GM12878 (cell line): ENCODE data around the gene SFT2D1.

ENCODE experiments used
- EGR1 ChIP-seq, 2 experiments: IDR thresholded peaks; 1 replicate in 1 of 2; 2 replicates in 1 of 2; pipeline ENCODE4 v1.6.1; 2011 to 2012; ENCODE audit warnings: low read depth in 2 of 2, low read length in 2 of 2, borderline replicate concordance in 1 of 2, mild to moderate bottlenecking in 1 of 2, moderate library complexity in 1 of 2
- EZH2 ChIP-seq: IDR thresholded peaks from 2 replicates; pipeline ENCODE4 v1.6.1; 2012; ENCODE audit warnings: low read depth, mild to moderate bottlenecking, control low read depth, inconsistent platforms, low read length, borderline replicate concordance; ENCODE audit not compliant: control insufficient read depth
- MXI1 ChIP-seq: fragments of 150-350 bp; IDR thresholded peaks from 2 replicates; pipeline ENCODE4 v1.6.1; 2011; ENCODE audit warnings: low read depth, mild to moderate bottlenecking, inconsistent platforms, low read length, improper control_type of control experiment
- SIN3A ChIP-seq: IDR thresholded peaks from 2 replicates; pipeline ENCODE4 v1.6.1; 2012; ENCODE audit warnings: low read depth, low read length, improper control_type of control experiment
- TF ChIP-seq, protein P1 (sequence below), 3 experiments: IDR thresholded peaks in 2 of 3; conservative IDR thresholded peaks in 1 of 3; 2 replicates each; pipeline ENCODE4 v1.5.1; 2011; ENCODE audit warnings: low read depth in 3 of 3, low read length in 3 of 3, mild to moderate bottlenecking in 3 of 3, control low read depth in 2 of 3, moderate library complexity in 2 of 3, inconsistent platforms in 1 of 3, mixed read lengths in 1 of 3; ENCODE audit not compliant: control insufficient read depth in 2 of 3, insufficient read depth in 1 of 3; ENCODE audit errors: extremely low read depth in 1 of 3

GRCh38 chr6:166289207-166290060 is 52.9 kb downstream of the SFT2D1 start:
- TF ChIP-seq, protein P1, sequence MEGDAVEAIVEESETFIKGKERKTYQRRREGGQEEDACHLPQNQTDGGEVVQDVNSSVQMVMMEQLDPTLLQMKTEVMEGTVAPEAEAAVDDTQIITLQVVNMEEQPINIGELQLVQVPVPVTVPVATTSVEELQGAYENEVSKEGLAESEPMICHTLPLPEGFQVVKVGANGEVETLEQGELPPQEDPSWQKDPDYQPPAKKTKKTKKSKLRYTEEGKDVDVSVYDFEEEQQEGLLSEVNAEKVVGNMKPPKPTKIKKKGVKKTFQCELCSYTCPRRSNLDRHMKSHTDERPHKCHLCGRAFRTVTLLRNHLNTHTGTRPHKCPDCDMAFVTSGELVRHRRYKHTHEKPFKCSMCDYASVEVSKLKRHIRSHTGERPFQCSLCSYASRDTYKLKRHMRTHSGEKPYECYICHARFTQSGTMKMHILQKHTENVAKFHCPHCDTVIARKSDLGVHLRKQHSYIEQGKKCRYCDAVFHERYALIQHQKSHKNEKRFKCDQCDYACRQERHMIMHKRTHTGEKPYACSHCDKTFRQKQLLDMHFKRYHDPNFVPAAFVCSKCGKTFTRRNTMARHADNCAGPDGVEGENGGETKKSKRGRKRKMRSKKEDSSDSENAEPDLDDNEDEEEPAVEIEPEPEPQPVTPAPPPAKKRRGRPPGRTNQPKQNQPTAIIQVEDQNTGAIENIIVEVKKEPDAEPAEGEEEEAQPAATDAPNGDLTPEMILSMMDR (IDR thresholded peaks at IDR 0.05 in 2 of 3, conservative IDR thresholded peaks at IDR 0.05 in 1 of 3; ENCODE audit: control insufficient read depth in 2 of 3, extremely low read depth in 1 of 3, insufficient read depth in 1 of 3, low read depth in 3 of 3, low read length in 3 of 3): no peak
- TF ChIP-seq MXI1 (no peak), SIN3A (no peak), EGR1 (IDR thresholded peaks at IDR 0.05; ENCODE audit: borderline replicate concordance in 1 of 2, low read depth in 2 of 2, low read length in 2 of 2) (no peak), EZH2 (no peak)
